Liver (tissue), 3 donors: ENCODE data around the gene ZC3H18.

Experiments
- CTCF ChIP-seq: fragments of 150-350 bp; IDR thresholded peaks from 2 replicates; pipeline ENCODE4 v1.5.1; 2017; ENCODE audit warnings: improper control_type of control experiment, low read depth, low read length; ENCODE audit not compliant: missing input control
- RAD21 ChIP-seq, 2 donors: IDR thresholded peaks; 2 replicates each; pipeline ENCODE4 v1.6.1; 2016; ENCODE audit warnings: antibody characterized with exemption in 2 of 2, mild to moderate bottlenecking in 2 of 2
- REST ChIP-seq: IDR thresholded peaks from 2 replicates; pipeline ENCODE4 v1.6.1; 2016; ENCODE audit warnings: antibody characterized with exemption, mild to moderate bottlenecking
- TAF1 ChIP-seq: conservative IDR thresholded peaks from 2 replicates; pipeline ENCODE4 v1.6.1; 2016; ENCODE audit warnings: antibody characterized with exemption, mild to moderate bottlenecking
- YY1 ChIP-seq: IDR thresholded peaks from 2 replicates; pipeline ENCODE4 v1.6.1; 2016; ENCODE audit warnings: antibody characterized with exemption, mild to moderate bottlenecking
- donor health status: healthy.
- donor health status: healthy.

DNA sequence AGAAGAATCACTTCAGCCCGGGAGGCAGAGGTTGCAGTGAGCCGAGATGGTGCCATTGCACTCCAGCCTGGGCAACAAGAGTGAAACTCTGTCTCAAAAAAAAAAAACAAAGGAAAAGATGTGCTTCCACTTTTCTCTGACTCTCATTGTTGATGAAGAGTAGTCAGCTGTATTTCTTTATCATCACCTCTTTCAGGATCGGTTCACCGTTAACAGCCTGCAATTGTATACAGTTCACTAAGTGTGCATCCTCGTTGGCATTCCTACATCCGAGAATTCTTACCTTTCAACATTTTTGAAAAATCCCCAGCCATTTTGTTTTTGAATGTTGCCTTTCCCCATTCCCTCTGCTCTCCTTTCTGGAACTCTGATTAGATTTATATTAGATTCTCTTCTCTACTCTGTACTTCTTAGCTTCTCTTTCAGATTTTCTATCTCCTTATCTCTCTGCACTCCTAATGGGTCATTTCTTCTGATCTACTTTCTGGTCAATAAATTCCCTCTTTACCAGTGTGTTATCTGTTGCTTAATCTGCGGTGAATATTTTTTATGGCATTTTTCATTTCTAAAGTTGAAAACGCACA lies 26.9 kb upstream of the ZC3H18 start:
- TF ChIP-seq CTCF (no peak), TAF1 (no peak), REST (no peak), RAD21 (IDR thresholded peaks at IDR 0.05) (no peak), YY1 (no peak)
